ENCODE results near the gene CASKIN1. TPM values are rescaled to one million over a fixed set of nuclear protein-coding genes. Genes with fewer than 3 reads are reported as not detected.
A peak's percentile ranks its signal among the peaks of the same experiment; 100 is the strongest.

CASKIN1 gene
- total and polyA plus RNA-seq, 2 experiments from 2014 or later: 1.0 to 6.2 TPM

- Mint-ChIP-seq H3K9me3 (no peaks in the 10 kb centered on the region), H3K36me3 (ENCODE audit: low read depth) (peaks cover 24% of the 10 kb centered on the region), H3K27ac (no peak overlapping the region), H3K4me3 (no peak overlapping the region), H3K4me1 (no peaks in the 10 kb centered on the region), H3K27me3 (ENCODE audit: insufficient read depth, low read depth, poor library complexity) (peaks cover 31% of the 10 kb centered on the region)
- 0 out of 4 replicates have a peak, but pooled peaks of 1 of the 2 experiments have one; percentile 21 for TF ChIP-seq CTCF (conservative IDR thresholded peaks at IDR 0.05; ENCODE audit: low read depth in 2 of 2)
- TF ChIP-seq POLR2AphosphoS5 (IDR thresholded peaks at IDR 0.05; ENCODE audit: low read depth): peak; percentile 39; the same call in 1 of the 2 replicates
- no peak for TF ChIP-seq EZH2phosphoT487 (IDR thresholded peaks at IDR 0.05; ENCODE audit: unreplicated experiment)
- Histone ChIP-seq H3K36me3 (ENCODE audit: insufficient read depth) (no peaks in the 10 kb centered on the region; the same call in 1 of the 2 replicates), H3K4me1 (ENCODE audit: insufficient read depth) (no peaks in the 10 kb centered on the region), H4K20me1 (replicated peaks; ENCODE audit: insufficient read depth) (no peaks in the 10 kb centered on the region; the same call in 1 of the 2 replicates), H3K9me2 (ENCODE audit: insufficient read depth) (no peaks in the 10 kb centered on the region), H3K4me2 (peak overlapping the region; percentile 92), H3K4me3 (peak overlapping the region; percentile 65), H3K27ac (ENCODE audit: low read depth) (no peak overlapping the region), H2AFZ (no peak overlapping the region), H3F3A (replicated peaks; ENCODE audit: low read depth) (peaks cover 2% of the 10 kb centered on the region; the same call in 1 of the 2 replicates), H3K79me2 (replicated peaks; ENCODE audit: insufficient read depth) (no peaks in the 10 kb centered on the region), H3K27me3 (ENCODE audit: insufficient read depth) (peaks cover 18% of the 10 kb centered on the region)
- DNase-seq (ENCODE audit: low spot score) (peak; percentile 33), ATAC-seq (peak; percentile 16)
These were observed 41.9 kb upstream of the CASKIN1 start for GRCh38 chr16:2238150-2238837.

- Histone ChIP-seq H3K4me1 (ENCODE audit: insufficient read depth) (no peaks in the 10 kb centered on the region), H3K27ac (ENCODE audit: low read depth) (no peak overlapping the region), H2AFZ (no peak overlapping the region; the same call in 1 of the 2 replicates), H3K36me3 (ENCODE audit: insufficient read depth) (no peaks in the 10 kb centered on the region; the same call in 1 of the 2 replicates), H3K4me3 (peak overlapping the region; percentile 65), H3F3A (replicated peaks; ENCODE audit: low read depth) (peaks cover 2% of the 10 kb centered on the region; the same call in 1 of the 2 replicates), H4K20me1 (replicated peaks; ENCODE audit: insufficient read depth) (no peaks in the 10 kb centered on the region; the same call in 1 of the 2 replicates), H3K27me3 (ENCODE audit: insufficient read depth) (peaks cover 18% of the 10 kb centered on the region), H3K9me2 (ENCODE audit: insufficient read depth) (no peaks in the 10 kb centered on the region), H3K79me2 (replicated peaks; ENCODE audit: insufficient read depth) (no peaks in the 10 kb centered on the region), H3K4me2 (peak overlapping the region; percentile 92)
- H3K36me3 Mint-ChIP-seq (ENCODE audit: low read depth): peaks cover 20% of the 10 kb centered on the region
- peak overlapping the region; percentile 52 for H3K4me3 Mint-ChIP-seq
- ATAC-seq (peak; percentile 23), DNase-seq (ENCODE audit: low spot score) (peak; percentile 68)
- H3K9me3 Mint-ChIP-seq: no peaks in the 10 kb centered on the region
- H3K4me1 Mint-ChIP-seq: no peaks in the 10 kb centered on the region
- peak; percentile 13; the same call in 1 of the 2 replicates for TF ChIP-seq CREB1 (CRISPR knock-in tag; IDR thresholded peaks at IDR 0.05; ENCODE audit: low read depth)
- no peak for TF ChIP-seq CTCF (conservative IDR thresholded peaks at IDR 0.05; ENCODE audit: low read depth in 2 of 2)
- no peak for TF ChIP-seq ZNF114 (CRISPR knock-in tag; IDR thresholded peaks at IDR 0.05)
- no peak for TF ChIP-seq NANOG (IDR thresholded peaks at IDR 0.05; ENCODE audit: borderline replicate concordance)
- TF ChIP-seq STAT1 (IDR thresholded peaks at IDR 0.05; ENCODE audit: unreplicated experiment): no peak
- no peak for TF ChIP-seq REST (IDR thresholded peaks at IDR 0.05; ENCODE audit: unreplicated experiment)
- no peak overlapping the region for H3K27ac Mint-ChIP-seq
- H3K27me3 Mint-ChIP-seq (ENCODE audit: insufficient read depth, low read depth, poor library complexity): peaks cover 31% of the 10 kb centered on the region
These were observed 41.2 kb upstream of the CASKIN1 start for GRCh38 chr16:2237493-2238149.

All from GM23338 (cell line).